HG02885 (cell line): ENCODE results near the gene ST6GAL1.
"Not testable (repeated sequence)": the region's sequence is repeated elsewhere in the genome, so short reads cannot be mapped to it uniquely, and the experiment has no call there.

Experiments
- ATAC-seq: cut with Tn5 transposase; IDR thresholded peaks from one replicate; pipeline ENCODE4 v1.9.1; 2021; ENCODE audit warnings: mild to moderate bottlenecking; ENCODE audit not compliant: unreplicated experiment, poor library complexity

ST6GAL1 gene

DNA sequence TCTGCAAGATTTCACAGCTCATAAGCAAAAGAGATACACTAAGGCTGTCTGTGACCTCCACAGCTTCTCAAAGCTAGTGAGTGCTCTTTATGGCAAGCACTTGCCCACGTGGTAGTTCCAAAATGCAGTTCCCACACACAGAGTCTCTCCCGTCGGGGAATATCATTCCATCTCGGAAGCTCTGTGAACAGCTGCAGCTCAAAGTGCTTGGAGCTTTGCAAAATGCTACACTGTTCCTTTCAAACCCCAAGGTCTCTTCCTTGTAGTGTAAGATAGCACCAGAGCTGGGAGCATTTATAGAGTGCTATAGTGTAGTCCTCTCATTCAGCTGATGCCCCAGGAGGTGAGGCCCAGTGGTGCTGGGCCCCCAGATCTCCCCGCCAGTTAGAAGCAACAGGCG is 36.1 kb downstream of the ST6GAL1 start:
- ATAC-seq: no peak

DNA sequence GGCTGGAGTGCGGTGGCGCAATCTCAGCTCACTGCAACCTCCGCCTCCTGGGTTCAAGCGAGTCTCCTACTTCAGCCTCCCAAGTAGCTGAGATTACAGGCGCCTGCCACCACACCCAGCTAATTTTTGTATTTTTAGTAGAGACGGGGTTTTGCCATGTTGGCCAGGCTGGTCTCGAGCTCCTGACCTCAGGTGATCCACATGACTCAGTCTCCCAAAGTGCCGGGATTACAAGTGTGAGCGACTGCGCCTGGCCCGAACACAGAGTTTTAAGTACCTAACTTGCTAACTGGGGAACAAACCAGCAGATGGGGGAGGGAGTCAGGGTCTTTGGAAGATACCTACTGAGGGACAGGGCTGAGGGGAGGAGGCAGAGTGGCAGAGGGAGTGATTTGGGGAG is 36.9 kb downstream of the ST6GAL1 start:
- ATAC-seq: not testable (repeated sequence)

DNA sequence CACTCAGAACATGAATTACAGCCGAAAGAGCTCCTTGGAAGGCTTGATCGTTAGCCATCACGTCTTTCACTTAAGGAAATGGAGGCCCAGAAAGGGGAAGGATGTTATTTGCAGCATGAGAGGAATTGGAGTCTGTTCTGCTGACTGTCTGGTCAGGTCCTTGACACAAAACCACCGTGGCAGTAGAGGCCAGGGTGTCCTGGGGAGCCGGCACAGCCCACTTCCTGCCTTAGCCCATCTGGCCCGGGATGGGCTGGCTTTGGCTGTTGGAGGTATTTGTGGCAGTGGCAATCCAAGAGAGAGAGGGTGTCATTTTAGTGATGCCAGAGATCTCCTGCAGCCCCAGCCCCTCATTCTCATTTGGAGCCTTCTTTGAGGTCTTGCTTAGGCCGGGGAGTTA is 37.4 kb downstream of the ST6GAL1 start:
- ATAC-seq: no peak

DNA sequence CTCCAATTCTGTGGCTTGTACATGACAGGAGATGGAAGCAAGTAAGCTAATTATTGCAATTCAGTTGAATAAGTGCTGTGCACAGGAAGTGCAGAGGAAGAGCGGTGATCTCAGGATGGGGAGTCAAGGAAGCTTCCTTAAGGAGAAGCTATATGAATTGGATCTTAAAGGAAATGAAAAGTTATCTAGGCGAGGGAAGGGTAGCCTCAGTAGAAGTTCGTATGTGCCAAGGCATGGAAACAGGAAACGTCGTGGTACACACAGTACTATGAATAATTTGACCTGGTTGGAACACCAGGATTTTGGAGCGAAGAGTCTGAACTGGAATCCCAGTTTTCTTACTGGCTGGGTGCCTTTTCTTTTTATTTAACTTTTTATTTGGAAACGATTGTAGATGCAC is 39.3 kb downstream of the ST6GAL1 start:
- no peak for ATAC-seq

DNA sequence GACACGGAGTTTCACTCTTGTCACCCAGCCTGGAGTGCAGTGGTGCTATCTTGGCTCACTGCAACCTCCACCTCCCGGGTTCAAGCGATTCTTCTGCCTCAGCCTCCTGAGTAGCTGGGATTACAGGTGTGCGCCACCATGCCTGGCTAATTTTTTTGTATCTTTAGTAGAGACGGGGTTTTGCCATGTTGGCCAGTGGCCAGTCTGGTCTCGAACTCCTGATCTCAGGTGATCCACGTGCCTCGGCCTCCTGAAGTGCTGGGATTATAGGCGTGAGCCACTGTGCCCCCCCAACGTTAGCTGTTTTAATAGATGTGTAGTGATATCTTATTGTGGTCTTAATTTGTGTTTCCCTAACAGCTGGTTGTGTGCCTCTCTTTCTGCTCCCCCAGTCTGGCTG is 40.8 kb downstream of the ST6GAL1 start:
- not testable (repeated sequence) for ATAC-seq

DNA sequence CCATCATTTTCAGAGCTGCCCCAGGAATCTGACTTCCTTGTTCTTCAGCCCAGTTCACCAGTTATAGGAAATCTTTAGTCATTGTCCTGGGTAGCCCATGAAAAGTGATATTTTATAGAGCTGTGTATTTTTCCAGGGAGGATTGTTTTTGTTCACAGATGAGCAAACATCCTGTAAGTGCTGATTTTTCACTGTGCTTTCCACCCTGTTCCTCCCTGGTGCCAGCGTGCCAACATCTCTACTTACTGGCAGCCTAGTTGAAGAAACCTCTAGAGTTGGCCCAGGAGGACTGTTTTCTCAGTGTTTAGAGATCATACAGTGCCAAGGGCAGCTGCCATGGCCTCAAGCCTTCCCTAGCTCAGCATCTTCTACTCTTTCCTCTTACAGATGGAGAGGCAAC is 41.3 kb downstream of the ST6GAL1 start:
- no peak for ATAC-seq

DNA sequence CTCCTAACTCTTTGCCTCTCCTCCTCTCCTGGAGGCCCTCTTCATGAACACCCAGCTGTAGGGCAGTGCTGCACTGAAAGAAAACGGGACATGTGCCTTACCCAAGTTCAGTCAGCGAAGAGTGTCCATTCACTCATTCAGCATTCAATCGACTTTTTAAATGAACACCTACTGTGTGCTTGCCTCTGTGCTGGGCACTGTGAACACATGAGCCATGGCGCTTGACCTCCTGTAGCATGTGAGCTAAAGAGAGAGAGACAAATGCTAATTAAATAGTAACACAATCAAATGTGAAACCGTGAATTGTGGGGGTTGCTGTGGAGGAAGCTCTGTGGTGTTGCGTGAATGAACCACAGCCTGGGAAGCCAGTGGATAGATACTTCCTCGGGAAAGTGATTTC is 43.4 kb downstream of the ST6GAL1 start:
- ATAC-seq: no peak

DNA sequence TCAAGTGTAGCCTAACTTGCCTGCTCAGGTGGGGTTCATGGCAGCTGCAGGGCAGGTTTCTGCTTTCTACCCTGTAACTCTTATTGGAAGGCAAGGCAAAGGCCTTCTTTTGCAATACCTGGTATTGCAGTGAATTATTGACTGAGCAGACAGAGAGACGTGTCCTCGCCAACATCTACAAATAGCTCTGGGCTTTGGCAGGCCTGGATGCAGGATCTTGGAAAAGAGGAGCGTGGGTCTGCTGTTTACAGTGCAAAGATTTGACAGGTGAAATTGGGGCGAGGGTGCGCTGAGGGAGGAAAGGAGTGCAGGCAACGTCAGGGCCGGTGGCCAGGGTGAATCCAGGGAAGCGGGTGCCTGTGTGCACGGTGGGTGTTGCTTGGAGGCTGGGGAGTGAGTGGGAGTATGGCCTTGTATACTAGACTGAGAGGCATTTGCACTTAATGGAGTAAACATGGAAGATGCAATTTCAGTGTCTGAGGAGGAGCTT is 44.5 kb downstream of the ST6GAL1 start:
- ATAC-seq: no peak

DNA sequence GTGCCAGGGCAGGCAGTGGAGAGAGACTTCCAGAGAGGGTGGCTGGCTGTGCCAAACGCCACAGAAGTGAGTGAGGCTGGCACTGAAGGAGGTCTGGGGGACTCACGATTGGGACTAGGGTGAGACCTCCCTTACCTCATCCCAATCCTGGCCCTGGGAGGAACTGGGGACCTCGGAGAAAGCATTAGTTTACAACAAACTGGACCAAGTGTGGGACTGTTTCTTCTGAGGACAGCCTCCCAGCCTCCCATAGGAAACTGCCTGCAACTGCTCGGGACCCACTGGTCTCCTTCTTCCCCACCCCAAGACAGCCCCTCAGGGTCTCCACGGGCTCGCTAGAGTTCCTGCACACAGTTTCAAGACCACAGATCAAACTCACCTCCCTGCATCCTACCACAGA is 45.4 kb downstream of the ST6GAL1 start:
- no peak for ATAC-seq

DNA sequence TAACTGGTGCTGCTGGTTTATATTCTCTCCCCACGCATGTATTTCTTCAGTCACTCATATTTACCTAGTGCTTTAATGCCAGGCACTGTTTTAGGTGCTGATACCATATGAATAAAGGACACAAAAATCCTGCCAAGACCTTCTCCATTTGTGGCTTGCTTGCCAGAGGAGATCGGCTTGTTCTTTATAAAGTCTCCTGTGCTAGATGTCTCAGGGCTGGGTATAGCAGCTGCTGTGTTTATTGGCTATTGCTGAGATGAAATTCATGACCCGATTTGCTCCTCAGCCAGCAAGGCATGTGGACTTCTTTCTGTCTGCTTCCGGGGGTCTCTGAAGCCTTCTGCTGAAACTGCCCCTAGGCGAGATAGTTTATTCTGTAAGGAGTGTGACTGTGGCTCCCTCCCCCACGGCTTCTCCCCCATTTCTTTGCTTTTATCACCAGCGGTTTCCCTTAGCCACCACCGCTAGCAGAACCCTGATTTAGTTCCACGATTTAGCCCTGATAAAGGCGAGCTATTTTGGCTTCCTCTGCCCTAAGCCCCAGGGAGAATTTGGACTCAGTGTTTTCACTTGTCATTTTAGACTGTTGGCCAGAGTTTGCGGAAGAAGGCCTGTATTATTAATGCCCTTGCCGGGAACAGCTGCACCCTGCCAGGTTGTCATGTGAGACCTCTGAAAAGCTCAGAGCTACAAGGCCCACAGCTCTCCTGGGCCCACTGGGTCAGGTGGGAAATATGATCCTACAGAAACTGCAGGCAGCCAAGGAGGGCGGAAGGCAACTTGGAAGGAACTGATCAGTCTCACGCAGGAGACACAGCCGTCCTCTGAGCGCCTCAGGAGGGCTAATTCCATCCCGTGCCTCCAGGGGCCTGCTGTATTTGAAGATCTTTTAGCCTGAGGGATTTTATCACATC is 46.8 kb downstream of the ST6GAL1 start:
- no peak for ATAC-seq

DNA sequence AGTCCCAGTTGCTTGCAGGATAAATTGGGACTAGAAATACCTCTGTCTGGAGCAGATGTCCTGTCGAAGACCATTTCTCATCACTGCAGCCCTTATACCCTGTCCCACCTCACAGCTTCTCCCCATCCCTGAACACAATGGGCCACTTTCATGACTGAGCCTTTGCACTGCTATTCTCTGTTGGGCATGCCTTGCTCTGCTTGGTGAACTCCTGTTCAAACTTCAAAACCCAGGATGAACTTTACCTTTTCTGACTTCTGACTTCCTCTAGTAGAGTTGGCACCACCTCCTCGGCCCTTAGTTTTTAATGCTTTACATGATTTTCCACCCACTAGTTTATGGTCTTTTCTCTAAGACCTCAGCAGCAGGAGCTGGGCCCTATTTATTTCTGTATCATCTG is 48.4 kb downstream of the ST6GAL1 start:
- no peak for ATAC-seq

DNA sequence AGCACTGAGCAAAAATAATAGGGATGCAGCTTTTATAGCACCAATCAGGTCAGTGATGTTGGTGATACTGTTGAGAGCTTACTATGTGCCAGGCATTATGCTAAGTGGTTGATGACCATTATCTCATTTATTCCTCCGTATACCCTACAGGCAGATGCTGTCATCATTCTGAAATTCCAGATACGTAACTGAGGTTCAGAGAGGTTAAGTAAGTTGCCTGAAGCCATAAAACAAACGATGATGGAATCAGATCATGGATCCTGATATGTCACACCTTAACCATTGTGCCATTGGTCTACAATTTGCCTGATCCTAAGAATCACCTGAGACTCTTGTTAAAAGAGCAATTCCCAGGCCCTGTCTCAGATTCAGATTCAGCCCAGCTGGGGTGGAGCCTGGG is 49.5 kb downstream of the ST6GAL1 start:
- no peak for ATAC-seq

DNA sequence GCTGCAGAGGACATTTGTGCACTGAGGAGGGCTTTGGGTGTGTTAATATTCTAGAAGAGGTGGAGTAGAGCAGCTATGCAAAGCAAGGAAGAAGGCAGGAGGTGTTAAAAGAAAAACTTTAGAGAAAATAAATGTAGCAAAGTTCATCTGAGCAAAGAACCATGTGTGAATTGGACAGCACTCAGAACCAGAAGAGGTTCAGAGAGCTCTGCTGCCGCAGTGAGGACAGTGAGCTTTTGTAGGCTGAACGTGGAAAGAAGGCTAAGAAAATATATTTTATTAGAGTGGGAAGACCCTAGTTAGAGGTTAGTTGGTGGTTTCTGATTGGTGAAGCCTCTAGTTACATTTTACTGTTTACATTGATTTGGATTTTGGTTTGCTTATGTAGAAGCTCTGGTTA is 50.7 kb downstream of the ST6GAL1 start:
- ATAC-seq: no peak

DNA sequence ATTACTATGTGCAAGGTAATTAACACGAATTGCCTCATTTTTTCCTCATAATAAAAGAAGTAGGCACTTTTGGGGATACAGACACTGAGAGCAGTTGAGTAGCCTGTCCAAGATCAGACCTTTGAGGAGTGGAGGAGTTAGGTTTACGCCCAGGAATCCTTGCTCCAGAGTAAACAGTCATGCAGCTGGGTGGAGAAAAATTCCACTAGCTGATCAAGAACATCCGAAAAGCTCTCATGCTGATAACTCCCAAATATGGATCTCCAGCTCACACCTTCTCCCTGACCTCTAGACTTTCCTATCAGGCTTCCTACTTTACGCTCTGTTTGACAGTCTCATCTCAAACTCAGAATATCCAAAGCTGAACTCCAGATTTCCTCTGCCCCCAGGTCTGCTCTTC is 53.3 kb downstream of the ST6GAL1 start:
- ATAC-seq: no peak

DNA sequence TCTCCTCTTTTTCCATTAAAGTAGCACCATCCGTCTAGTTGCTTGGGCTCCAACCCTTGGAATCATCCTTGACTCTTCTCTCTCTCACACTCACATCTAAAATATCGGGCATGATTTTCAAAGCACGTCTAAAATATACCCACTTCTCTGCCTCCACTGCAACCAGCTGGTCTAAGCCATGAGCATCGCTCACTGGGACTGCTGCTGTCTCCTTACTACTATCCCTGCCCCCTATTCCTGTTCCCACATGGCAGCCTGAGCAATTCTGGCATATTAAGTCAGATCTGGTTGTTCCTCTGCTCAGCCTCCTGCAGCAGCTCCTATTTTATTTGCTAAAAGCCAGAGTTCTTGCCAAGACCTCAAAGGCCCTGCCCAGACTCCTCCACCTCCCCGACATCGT is 53.7 kb downstream of the ST6GAL1 start:
- no peak for ATAC-seq

DNA sequence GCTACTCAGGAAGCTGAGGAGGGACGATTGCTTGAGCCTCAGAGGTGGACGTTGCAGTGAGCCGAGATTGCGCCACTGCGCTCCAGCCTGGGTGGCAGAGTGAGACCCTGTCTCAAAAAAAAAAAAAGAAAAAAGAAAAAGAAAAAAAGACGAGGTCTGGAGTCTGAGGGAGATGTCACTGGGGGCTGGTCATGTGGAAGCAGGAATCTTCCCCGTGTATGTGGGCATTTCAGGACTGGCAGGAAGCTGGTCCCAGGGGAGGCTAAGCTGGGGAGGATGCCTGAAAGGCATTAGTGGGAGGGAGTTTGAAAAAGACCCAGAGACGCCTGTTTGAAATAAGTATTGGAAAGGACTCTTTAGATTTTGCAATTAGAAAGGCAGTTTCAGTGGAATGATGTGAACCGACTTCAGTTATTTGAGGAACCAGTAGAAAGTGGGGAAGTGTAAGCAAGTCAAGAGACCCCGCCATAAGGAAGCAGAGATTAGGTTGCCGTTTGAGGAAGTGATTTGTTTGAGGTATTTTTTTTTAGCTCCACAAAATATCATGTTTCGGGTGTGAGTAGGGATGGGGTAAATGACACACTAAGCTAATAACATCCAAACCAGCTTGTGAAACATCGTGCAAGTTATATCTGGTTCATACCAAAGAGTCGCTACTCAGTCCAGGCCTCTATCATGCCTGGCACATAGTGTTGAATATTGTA is 55.5 kb downstream of the ST6GAL1 start:
- peak; percentile 62 for ATAC-seq

DNA sequence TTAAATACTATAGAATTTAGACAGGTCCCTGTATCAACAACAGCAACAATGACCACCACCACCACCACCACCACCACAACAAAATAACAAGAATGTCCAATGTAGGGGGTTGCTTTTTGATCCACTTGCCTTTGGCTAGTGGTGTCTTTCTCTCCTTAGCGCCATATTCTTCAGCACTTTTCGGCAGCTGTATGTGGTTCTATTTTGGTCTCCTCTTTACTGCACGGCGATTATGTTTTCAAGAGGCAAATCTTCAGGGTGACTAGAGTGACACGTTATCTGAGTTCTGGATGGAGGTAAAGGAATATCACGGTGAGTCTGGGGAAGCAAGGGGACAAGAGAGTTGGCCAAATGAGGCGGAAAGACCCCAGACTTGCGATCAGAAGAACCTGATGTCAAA is 56.1 kb downstream of the ST6GAL1 start:
- ATAC-seq: no peak

DNA sequence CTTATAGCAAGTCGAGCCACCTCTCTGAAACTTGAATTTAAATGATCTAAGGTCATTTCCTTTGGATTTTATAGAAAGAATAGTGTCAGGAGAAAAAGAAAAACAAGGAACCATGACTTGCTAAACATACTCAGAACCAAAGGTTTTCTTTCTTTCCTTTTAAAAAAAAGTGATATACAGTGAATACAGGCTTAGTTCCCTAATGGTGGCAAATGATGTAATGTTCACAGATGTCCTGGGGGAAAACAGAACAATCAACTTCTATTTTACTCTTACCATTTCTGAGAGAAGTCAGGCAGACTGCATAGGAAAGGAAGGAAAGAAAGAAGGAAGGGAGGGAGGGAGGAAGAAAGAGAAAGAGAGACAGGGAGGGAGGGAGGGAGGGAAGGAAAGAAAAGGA is 56.5 kb downstream of the ST6GAL1 start:
- ATAC-seq: no peak

DNA sequence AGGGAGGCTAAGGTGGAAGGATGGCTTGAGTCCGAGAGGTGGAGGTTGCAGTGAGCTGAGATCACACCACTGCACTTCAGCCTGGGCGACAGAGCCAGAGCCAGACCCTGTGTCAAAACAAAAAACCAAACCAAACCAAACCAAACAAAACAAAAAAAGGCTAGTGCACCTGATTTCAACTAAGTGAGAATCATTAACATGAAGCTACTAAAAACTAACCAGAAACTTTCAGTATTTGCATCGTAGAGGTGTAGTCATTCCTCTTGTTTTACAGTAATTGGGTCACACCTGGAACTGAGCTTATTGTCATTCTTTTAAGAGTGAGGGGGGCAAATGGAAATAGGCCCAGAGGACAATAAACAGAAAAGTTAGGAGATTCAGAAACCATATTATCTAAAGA is 58.5 kb downstream of the ST6GAL1 start:
- ATAC-seq: peak; percentile 70

DNA sequence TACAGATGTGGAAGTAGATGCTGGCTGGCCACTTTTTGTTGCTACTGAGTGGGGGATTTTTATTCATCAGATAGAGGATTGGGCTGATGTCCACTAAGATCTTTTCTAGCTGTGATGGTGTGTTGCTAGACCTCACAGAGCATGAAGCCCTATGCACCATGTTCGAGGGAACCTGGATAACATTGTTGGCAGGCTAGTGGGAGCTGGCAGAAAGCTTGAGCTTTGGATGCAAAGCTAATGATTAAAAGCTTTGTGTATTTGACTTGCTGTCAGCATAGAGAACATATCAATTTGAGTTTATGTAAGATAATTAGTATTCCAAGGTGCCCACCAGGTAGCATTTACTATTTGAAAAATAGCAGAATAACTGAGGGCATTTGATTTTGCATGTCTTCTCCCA is 59.1 kb downstream of the ST6GAL1 start:
- no peak for ATAC-seq

DNA sequence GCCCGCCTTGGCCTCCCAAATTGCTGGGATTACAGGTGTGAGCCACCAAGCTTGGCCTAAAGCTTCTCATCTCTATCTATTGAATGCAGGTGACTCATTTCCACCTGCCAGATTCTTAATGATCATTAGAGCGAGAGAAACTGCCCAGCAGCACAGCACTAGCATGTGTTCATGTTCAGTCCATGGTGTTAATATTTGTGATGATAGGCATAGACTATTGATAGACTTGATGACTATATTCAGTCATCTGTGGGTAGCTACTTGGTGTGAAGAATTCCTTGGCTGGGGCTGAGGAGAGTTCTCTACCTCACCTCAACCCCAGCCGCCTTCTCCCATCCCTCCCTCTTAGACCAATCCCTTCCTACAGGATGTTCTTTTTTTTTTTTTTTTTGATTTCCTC is 60.0 kb downstream of the ST6GAL1 start:
- ATAC-seq: no peak

DNA sequence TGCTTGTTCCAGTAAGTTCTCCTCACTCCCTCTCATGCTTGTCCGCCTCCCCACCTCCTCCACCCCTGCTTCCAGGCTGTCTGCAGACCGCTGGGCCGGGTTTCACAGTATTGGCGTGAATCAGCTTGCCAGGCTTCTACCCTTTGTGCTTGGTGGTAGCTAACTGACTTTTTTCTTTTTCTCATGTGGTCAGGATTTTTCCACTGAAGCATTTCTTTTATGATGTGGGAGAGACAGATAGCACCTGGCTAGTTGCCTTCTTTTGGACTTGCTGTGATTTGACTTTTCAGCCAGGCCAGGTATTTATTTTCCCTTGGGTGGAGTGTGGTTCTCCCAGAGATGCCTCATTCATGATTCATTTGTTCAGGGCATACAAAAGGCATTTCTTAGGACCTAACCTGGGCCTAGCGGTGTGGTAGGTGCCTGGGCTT is 60.6 kb downstream of the ST6GAL1 start:
- no peak for ATAC-seq
